Lung (tissue), 12 donors: Measurements from ENCODE around the gene CDYL. TPM values are rescaled to one million over a fixed set of nuclear protein-coding genes. Genes with fewer than 3 reads are reported as not detected.

Experiments
- ATAC-seq: fragments of 200-7000 bp; cut with Tn5 transposase; one replicate; pipeline ENCODE4 v1.9.1; 2020; ENCODE audit warnings: moderate number of reproducible peaks; ENCODE audit not compliant: insufficient read depth, low FRiP score
- DNase-seq, 3 donors: peaks; one replicate each; pipeline ENCODE4 v3.0.0-alpha.2; 2013 to 2017
- H3K27ac ChIP-seq, 2 donors: one replicate each; pipeline ENCODE4 v1.5.1; 2013; ENCODE audit warnings: mild to moderate bottlenecking in 2 of 2, moderate library complexity in 2 of 2, control low read depth in 1 of 2, inconsistent platforms in 1 of 2, low read depth in 1 of 2, low read length in 1 of 2
- H3K27me3 ChIP-seq, 3 donors: one replicate each; pipeline ENCODE4 v1.5.1; 2013; ENCODE audit warnings: low read length in 2 of 3; ENCODE audit not compliant: control insufficient read depth in 3 of 3, insufficient read depth in 3 of 3
- H3K36me3 ChIP-seq, 4 donors: one replicate each; pipeline ENCODE4 v1.5.1; 2013; ENCODE audit warnings: low read length in 4 of 4, mild to moderate bottlenecking in 1 of 4, moderate library complexity in 1 of 4; ENCODE audit not compliant: control insufficient read depth in 4 of 4, insufficient read depth in 4 of 4
- H3K4me1 ChIP-seq, 5 donors: one replicate each; pipeline ENCODE4 v1.5.1; 2013; ENCODE audit warnings: low read length in 5 of 5, mild to moderate bottlenecking in 2 of 5, moderate library complexity in 1 of 5; ENCODE audit not compliant: control insufficient read depth in 5 of 5, insufficient read depth in 5 of 5
- H3K4me3 ChIP-seq: one replicate; pipeline ENCODE4 v1.5.1; 2013; ENCODE audit warnings: mild to moderate bottlenecking, control low read depth, moderate library complexity
- H3K9ac ChIP-seq, 2 donors: one replicate each; pipeline ENCODE4 v1.5.1; 2013; ENCODE audit warnings: low read length in 2 of 2, control low read depth in 1 of 2; ENCODE audit not compliant: insufficient read depth in 1 of 2
- H3K9me3 ChIP-seq, 4 donors: one replicate each; pipeline ENCODE4 v1.5.1; 2013; ENCODE audit warnings: low read length in 3 of 4, mild to moderate bottlenecking in 1 of 4, moderate library complexity in 1 of 4; ENCODE audit not compliant: control insufficient read depth in 4 of 4, insufficient read depth in 3 of 4
- WGBS, 2 donors: extraction: QIAGEN DNeasy Blood & Tissue Kit; methylation state at CpG; one replicate each; pipeline ENCODE4 v1.1.7; 2013; 5-methylcytosine and 5-hydroxymethylcytosine counted together
- polyA plus RNA-seq, 2 donors: library from polyadenylated mRNA; stranded (reverse); fragments of 200-250 nt; gene quantifications; one replicate each; pipeline ENCODE4 v1.2.1, GENCODE V29; 2013
- total RNA-seq, 2 donors: library from RNA; depleted of rRNA in 1 of 2; stranded (reverse); fragments of >200 nt in 1 of 2; gene quantifications; one replicate each; pipeline ENCODE4 v1.2.1, GENCODE V29; 2014 to 2021
- TF ChIP-seq, protein P1 (sequence below): IDR thresholded peaks from 2 replicates; pipeline ENCODE4 v1.5.1; 2012; ENCODE audit warnings: mild to moderate bottlenecking; ENCODE audit errors: control extremely low read depth, extremely low read depth
- donor health status: control.
- donor health status: control.
- donor health status: Bipolar disorder and iron deficiency.
- donor health status: healthy.
- donor health status: DM: yes; HTN: yes; CAD: no.

The CDYL gene
- total and polyA plus RNA-seq, 4 donors, result 5.8 to 51.6 (median 20.9) TPM

DNA sequence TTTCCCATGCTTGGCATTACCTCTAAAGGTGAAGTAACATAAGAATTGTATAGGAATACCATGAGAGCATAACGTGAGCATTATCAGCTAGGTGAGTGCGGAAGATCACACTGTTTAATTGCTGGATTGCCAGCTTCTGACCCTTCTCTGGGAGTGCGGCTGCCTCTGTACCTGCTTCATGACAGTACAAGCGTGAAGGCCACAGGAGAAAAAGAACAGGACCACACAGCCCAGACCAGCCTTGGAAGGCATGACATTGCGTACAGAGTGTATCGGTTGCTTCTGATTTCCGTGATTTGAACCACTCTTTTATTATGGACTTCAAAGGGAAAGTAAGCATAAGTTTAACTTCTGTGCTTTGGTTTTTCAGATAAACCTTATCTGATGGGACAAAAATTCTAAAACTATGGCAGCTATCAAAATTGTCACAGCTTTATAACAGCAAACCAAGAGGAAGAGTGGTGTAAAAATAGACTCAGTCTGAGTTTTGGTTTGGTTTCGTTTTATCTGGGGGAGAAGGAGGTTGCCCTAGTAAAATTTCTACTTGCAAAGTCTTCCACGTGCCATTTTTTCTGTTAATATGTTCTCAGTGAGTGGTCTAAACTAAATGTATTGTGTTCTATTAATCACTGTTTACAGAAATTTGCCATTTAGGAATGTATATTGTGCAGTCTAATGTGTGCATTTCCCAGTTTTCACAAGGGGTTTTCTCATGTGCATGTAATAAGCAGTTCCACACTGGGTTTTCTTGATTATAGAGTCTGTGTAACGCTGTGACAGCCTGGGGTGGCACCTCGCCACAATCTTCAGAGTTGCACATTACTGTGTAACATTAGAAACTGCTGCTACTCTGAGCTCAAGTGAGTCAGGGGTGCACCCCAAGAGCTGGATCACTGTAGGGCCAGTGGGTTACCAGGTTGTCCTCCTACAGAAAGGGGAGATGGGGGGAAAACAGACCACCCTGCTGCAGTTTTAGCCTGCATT, 130.4 kb downstream of the CDYL start:
- Histone ChIP-seq H3K4me1 (peaks cover 5 to 19% (median 9%) of the 10 kb centered on the region in 5 donors), H3K9me3 (no peaks in the 10 kb centered on the region), H3K36me3 (peaks cover 0 to 3% (median 2%) of the 10 kb centered on the region in 4 donors), H3K27me3 (no peaks in the 10 kb centered on the region), H3K27ac (no peak overlapping the region), H3K4me3 (no peak overlapping the region), H3K9ac (peak overlapping the region in 1 of 2 donors; percentile 79)
- whole genome bisulfite sequencing, 2 donors, result 54 to 58% methylated on average over 11 of the region's 11 CpGs
- ATAC-seq (no peak), DNase-seq (peak in 2 of 3 donors; percentile 56 to 65)
- TF ChIP-seq, protein P1, sequence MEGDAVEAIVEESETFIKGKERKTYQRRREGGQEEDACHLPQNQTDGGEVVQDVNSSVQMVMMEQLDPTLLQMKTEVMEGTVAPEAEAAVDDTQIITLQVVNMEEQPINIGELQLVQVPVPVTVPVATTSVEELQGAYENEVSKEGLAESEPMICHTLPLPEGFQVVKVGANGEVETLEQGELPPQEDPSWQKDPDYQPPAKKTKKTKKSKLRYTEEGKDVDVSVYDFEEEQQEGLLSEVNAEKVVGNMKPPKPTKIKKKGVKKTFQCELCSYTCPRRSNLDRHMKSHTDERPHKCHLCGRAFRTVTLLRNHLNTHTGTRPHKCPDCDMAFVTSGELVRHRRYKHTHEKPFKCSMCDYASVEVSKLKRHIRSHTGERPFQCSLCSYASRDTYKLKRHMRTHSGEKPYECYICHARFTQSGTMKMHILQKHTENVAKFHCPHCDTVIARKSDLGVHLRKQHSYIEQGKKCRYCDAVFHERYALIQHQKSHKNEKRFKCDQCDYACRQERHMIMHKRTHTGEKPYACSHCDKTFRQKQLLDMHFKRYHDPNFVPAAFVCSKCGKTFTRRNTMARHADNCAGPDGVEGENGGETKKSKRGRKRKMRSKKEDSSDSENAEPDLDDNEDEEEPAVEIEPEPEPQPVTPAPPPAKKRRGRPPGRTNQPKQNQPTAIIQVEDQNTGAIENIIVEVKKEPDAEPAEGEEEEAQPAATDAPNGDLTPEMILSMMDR, result no peak

DNA sequence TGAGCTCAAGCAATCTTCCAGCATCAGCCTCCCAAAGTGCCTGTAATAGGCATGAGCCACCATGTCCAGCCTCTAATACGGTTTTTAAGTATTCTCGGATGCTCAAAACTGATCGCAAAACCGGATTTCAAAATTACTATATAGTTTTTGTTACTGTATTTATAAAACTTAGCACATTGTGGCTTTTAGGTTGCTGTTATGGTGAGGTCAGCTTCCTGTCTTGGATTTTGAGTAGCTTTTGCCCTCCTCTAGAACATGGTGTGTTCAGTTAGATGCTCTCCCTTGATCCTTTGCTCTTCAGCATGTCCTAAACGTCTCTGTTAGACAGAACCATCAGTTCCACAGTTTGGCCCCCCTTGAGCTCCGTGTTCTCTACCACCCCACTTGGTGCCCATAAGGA, 131.4 kb downstream of the CDYL start:
- ATAC-seq (no peak), DNase-seq (no peak)
- Histone ChIP-seq H3K4me3 (no peak overlapping the region), H3K9ac (no peak overlapping the region), H3K9me3 (no peaks in the 10 kb centered on the region), H3K27me3 (no peaks in the 10 kb centered on the region), H3K36me3 (peaks cover 0 to 3% (median under 1%) of the 10 kb centered on the region in 4 donors), H3K4me1 (peaks cover 5 to 19% (median 6%) of the 10 kb centered on the region in 5 donors), H3K27ac (no peak overlapping the region)
- TF ChIP-seq, protein P1, result no peak
- WGBS, 2 donors, result 81 to 84% methylated on average over 6 of the region's 6 CpGs

DNA sequence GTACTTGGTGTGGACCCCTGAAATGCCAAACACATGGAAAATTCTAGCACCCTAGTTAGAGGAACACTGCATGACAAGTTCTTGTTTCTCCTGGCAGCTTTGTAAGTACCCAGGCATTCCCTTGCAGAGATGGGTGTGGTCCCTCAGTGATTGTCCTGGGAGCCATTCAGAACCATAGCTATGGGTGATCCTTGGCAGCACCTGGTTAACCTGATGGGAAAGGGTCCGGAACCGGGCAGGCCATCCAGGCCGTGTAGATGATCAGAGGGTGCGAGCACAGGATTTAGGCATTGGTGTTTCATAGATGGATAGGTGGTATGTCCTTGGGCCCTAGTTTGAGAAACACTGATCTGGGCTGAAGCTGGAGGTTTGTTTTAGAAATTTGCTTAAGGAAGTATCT, 131.9 kb downstream of the CDYL start:
- no peak for ATAC-seq
- H3K27me3 ChIP-seq, result no peaks in the 10 kb centered on the region
- 94 to 98% methylated on average over 4 of the region's 4 CpGs for WGBS, 2 donors

More for the DNA sequence above, 131.9 kb downstream of the CDYL start:
- Histone ChIP-seq H3K9me3 (no peaks in the 10 kb centered on the region), H3K27ac (no peak overlapping the region), H3K4me1 (peaks cover 5 to 19% (median 7%) of the 10 kb centered on the region in 5 donors), H3K9ac (no peak overlapping the region), H3K4me3 (no peak overlapping the region), H3K36me3 (peaks cover 0 to 3% (median under 1%) of the 10 kb centered on the region in 4 donors)
- TF ChIP-seq, protein P1, result no peak
- no peak for DNase-seq
